Stimulated activated CD8-positive, alpha-beta memory T cell treated with anti-CD3 and anti-CD28 coated beads, Interleukin-2, amount 100 ng/mL, for 1 hour (primary cell): ENCODE data around the gene MTR.
"Not testable (repeated sequence)": the region's sequence is repeated elsewhere in the genome, so short reads cannot be mapped to it uniquely, and the experiment has no call there.

ENCODE experiments used
- DNase-seq, 2 donors: peaks; one replicate each; pipeline ENCODE4 v3.0.0-alpha.2; 2020; ENCODE audit warnings: low read depth in 2 of 2

The MTR gene

DNA sequence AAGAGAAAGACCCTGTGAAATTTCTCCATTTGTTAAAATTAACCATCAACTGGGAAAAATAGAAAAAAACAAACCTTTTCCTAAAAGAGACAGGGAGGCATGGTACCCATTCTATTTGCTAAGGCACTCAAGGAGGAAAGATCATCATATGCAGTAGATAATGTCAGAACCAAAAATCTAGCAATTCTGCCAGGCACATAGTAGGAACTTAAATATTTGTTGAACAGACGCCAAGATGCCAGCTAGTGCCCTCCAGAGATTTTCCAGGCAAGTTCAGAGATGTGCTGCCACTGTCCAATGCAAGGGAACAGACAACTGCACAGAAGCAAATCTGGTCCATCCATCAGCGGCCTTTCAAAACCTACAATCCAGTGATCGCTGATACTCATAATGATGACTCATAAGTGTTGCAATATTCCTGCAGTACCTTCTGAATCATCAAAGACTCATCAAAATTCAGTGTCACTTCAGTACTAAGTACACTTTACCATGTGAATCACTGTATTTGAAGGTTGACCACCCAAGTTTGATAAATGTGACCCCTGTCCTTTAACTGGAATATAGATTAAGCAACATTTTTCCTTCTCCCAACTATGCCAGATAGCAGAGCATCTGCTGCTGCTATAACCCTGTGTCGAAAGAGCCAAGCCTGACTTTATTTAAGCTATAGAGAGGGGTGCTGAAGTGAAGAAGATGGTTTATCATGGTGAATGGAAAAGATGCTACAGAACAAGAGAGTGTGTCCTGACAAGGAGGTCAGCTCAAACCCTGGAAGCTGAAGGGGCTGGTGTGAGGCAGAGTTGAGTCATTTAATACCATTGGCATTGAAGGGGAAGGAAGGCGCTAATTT lies 110.0 kb downstream of the MTR start:
- DNase-seq = no peak

DNA sequence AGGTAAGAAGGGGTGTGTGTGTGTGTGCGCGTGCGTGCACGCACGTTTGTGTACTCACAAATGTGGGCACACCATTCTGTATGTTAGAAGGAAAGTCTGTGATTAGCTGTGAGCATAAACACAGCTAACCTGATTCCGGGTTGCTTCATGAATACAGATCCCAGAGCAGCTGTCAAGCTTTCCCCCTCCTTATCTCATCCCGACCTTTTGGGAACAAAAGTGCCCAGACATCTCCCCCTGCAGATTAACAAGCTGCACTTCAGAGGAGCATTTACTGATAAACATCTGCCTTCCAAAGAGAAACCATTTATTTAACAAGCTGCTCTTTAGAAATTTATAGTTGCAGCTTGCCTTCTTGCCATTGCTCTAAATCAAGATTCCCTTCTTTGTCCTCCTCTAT lies 112.1 kb downstream of the MTR start:
- no peak for DNase-seq

DNA sequence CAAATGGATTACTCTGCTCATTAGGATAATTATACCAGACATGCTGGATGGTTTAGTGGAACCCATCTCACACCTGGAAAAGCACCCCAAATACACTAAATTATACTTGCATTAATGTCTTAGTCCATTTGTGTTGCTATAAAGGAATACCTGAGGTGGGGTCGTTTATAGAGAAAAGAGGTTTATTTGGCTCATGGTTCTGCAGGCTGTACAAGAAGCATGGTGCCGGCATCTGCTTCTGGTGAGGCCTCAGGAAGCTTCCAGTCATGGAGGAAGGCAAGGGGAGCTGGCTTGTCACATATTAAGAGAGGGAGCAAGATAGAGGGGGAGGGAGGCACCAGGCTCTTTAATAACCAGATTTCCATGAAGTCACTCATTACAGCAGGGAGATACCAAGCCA lies 113.6 kb downstream of the MTR start:
- DNase-seq = no peak

DNA sequence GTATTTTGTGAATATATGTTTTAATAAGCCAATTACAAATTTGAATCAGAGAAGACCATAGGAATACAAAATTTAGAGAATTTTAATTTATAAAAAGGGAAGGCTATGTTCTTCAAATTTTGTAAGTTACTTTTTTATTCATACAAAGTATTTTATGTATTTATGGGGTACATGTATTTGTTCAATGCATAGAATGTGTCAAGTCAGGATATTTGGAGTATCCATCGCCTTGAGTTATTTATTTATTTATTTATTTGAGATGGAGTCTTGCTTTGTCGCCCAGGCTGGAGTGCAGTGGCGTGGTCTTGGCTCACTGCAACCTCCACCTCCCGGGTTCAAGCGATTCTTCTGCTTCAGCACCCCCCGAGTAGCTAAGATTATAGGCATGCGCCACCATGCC lies 116.0 kb downstream of the MTR start:
- DNase-seq = not testable (repeated sequence)

DNA sequence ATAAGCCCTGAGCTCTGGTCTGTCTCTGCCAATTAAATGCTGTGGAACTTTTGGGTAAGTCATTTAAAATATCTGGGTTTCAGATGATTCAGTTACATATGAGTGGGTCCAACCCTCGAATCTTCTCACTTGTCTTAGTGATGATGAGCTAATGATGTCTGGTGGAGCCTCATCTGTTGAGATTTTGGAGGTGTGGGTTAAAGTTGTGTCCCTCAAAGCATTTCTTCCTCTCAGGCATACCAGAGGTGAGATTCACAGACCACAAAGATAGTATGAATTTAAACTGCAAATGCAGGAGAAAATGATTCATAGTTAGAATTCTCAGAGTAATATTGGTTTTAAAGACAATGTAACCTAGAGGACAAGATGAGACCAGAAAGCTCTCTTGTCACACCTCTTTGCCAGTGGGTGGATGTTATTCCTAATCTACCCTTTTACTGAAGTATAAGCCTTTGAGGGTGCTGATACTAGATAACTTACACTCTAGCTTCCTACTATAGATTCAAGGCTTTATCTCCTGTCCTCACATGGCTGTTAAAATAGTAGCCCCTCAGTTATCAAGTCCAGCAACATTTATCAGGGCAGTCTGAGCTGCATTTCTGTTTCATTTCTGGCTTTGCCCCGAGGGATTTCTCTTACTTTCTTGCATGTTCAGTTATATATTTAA lies 118.4 kb downstream of the MTR start:
- DNase-seq = no peak

DNA sequence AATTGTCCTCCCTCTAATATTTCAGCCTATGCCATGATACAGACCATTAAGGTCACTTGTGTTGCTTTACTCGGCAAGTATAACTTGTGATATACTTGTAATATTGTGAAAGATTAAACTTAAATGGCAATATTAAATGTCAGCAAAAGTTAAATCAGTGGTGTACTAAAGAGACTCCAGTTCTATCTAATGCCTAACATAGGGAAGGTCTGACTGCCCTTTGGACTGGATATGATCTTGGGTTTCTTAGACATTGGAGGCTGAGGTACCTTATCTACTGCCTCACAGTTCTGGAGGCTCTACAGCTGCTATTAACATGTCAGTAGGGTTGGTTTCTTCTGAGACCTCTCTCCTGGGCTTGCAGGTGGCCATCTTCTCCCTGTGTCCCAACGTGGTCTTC lies 119.3 kb downstream of the MTR start:
- DNase-seq = no peak

DNA sequence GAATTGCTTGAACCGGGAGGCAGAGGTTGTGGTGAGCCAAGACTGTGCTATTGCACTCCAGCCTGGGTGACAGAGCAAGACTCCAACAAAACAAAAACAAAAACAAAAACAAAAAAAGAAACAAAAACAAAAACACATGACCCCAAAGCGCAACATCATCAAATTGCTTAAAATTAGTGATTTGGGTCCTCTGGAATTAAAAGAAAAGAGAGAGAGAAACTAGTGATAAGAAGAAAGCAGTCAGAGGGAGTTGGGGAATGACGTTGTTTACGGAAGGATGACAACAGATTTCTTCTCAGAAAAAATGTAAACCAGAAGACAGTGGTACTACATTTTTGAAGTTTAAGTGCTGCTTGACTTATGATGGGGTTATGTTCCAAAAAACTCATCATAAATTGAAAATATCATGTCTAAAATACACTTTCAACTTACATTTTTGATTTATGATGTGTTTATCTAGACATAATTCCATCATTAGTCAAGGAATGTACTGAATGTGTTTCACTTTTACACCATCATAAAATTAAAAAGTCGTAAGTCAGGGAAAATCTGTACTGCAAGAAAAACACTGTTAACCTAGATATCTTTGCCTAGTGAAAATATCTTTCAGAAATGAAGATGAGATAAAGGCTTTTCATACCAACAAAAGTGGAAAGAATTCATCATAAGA lies 121.2 kb downstream of the MTR start:
- no peak for DNase-seq

DNA sequence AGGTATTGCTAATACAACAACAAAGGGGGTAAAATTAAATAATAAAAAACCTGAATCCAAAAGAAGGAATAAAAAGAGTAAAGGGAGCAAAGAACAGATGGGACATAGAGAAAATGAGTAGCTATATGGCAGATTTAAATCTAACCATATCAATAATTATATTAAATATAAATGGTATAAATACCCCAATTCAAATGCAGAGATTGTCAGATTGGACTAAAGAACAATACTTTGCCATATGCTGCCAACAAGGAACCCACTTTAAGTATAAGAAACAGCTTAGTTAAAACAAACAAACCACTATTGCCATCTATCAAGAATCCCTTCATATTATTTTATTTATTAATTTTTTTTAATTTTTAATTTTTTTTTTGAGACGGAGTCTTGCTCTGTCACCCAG lies 122.4 kb downstream of the MTR start:
- DNase-seq = no peak

DNA sequence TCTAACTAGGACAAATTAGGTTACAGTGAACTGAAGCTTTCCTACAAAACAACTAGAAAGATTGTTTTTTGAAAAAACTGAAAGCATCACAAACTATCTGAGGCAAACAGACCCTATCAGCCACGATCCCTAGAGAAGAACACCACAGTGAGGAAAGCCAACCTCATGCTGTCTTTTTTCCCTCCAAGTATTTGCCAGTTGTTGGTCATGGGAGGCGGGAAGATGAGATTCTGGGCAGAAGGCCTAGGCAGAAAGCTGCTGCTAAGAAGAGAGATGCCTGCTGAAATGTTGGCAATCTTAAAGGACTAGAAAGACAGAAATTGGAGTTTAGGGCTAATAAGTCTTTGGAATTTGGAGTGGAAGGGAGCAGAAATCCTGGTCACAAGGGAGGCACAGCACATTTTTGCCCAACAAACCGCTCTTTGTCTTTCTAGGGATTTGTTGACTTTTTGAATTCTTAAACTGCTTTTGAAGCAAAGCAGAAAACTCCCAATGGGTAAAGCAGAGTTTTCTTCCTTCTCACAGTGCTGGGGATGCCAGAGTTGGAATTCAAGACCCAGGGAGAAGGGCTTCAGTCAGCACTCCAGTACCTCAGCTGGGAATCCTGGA lies 125.3 kb downstream of the MTR start:
- no peak for DNase-seq

DNA sequence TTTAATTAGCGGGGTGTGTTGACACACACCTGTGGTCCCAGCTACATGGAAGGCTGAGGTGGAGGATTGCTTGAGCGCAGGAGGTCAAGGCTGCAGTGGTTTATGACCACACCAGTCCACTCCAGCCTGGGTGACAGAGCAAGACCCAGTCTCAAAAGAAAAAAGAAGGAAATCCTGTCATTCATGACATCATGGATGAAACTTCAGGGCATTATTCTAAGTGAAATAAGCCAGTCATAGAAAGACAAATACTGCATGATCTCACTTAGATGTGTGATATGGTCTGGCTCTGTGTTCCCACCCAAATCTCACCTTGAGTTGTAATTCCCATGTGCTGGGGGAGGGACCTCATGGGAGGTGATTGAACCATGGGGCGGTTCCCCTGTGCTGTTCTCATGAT lies 126.5 kb downstream of the MTR start:
- DNase-seq = no peak

DNA sequence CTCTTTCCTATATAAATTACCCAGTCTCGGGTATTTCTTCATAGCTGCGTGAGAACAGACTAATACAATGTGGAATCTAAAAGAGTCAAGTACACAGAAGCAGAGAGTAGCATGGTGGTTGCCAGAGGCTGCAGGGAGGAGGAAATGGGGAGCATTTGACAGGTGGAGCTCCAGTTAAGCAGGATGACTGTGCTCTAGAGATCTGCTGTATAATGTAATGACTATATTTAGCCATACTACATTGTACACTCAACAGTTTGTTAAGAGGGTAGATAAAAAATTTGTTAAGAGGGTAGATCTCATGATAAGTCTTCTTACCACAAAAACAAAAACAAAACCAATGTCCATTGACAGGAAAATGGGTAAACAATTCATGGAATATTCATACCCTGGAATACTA lies 127.1 kb downstream of the MTR start:
- no peak for DNase-seq

DNA sequence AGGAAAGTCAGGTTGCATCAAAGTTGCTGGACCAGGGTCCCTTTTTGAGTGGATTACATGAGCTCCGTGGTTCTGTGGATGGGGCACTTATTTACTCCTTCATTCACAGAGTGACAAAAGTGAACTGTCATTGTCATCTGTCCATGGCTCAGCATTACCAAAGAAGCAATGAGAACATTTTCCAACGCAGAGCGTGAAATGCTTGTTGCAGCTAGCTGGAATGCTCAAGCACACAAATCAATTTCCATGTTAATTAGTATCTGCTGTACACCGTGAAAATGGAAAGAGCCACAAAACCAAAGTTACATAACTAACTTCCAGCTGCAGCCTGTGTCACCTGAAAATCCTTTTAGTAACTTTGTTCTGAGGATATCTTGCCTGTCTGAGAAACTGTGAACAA lies 130.3 kb downstream of the MTR start:
- DNase-seq = no peak

DNA sequence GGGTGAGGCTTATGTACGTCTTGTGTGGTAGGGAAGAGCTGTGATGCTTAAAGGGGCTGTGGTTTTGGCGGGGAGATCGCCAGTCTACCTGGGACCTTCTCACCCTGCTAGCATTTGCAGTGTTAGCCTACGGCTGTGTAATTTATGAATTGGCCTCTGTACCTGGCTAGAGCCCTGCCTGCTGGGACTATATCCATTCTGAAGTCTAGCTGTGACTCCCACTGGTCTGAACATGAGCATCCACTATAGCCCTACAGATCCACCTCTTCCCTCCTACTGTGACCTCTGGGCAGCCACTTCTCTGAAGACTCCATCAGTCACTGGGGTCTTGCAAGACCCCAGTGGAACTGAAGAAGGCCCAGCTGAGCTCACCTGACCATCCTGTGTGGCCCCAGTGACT lies 135.4 kb downstream of the MTR start:
- no peak for DNase-seq

DNA sequence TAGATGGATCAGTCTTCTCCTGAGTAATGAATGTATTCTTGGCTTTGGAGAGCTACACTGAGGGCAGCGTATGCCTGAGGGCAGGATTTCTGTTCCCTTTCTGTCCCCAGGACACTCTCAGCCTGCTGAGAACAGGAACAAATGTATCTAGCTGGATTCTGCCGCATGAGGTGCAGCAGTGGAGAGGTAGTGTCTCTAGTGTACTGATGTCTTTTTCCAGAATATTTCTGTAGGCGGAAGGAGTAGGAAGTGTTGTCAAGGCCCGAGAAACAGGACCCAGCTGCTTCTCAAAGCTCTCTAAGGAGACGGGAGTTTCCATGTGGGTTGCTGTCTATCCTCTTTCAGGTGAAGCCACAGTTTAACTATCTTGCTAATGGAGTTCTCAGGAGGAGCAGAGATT lies 143.7 kb downstream of the MTR start:
- DNase-seq = no peak

DNA sequence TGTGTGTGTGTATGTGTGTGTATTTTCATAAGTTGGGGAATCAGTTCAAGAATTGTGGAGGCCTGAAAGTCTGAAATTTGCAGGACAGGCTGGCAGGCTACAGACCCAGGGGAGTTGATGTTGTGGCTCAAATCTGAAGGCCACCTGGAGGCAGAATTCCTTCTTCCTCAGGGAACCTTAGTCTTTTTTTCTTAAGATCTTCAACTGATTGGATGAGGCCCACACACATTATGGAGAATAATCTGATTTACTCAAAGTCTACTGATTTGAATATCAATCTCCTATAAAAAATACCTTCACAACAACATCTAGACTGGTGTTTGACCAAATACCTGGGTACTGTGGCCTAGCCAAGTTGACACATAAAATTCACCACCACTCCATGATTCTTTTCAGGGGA lies 147.3 kb downstream of the MTR start:
- no peak for DNase-seq

DNA sequence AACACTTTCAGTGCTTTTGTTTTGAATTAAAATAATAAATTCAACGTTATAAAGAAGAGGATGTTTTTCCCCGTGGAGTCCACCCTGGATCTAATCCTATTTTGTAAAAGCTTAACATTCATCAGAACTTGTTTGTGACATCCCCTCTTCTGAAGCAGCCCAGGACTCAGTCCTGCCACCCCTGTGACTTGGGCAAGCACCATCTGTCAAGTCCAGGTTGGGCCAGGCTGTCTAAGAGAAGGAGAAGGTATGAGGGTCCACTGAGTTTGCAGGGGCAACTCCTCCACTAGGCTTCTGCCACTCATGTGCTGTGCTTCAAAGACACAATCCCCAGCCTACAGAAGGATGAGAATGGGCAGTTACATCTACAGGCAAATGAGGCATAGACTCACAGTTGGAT lies 149.5 kb downstream of the MTR start:
- DNase-seq = no peak

DNA sequence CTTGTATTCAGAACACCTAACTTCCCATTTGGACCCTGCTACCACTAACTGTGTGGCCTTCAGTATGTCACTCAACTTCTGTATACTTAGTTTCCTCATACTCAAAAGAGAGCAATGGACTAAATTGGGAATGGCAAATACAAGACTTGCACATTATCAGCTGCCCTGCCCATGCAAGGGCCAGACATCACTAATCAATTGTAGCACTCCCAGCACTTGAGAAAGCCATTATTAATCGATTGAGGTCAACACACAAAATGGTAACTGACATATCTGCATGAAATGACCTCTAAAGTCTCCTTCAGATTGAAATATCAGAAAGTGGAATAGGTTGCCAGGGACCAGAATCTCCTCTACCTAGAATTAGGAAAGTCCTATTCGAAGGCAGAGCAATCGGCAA lies 149.9 kb downstream of the MTR start:
- no peak for DNase-seq

DNA sequence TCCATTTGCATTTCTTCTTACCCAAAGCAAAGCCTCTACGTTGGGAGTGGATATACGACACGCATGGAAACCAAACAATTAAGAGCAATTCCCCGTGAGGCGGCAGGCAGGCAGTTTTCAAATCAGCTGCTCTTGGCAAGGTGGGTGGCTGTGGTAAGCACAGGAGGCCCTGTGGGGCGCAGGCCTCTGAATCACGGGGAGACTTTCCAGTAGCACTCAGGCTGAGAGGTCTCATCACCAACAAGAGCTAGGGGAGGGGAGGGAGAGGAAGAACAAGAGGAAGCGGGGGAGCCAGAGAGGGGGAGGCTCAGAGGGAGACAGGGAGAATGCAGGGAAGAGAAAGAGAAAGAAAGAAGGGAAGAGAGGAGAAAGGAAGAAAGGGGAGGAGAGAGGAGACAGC lies 152.7 kb downstream of the MTR start:
- DNase-seq = no peak

DNA sequence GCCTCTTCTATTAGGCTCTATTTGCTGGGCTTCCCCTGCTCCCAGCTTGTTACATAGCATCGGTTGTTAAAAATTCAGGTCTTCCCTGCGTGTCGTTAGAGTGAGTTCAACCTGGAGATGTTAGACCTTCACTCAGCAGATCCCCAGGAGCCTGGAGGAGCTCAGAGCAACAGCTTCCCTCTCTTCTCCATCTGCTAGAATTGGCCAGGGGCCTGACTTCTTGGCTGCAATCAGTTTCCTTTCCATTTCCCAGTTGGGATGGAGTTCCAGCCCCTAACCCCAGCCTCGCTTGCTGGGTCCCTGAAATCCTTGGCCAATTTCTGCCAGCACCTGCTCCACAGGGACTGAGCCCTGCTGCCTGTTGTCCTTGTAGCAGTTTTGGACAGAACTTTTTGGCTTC lies 153.3 kb downstream of the MTR start:
- no peak for DNase-seq

DNA sequence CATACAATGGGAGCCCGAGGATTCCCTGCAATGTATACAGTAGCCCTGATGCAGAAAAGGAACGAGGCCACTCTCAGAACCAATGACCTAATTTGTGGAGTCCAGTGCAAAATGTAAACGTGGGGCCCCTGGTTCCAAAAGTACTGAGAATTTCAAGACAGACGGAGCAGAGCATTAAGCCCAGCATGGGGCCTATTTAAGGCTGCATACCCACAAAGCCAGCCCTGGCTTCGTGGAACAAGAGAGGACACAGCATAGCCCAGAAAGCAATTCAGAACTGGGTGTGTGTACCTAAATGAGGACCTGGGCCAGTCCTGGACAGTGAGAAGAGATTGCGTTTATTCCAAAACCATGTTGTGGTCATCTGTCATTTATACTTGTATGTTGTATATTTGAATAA lies 153.9 kb downstream of the MTR start:
- DNase-seq = no peak

DNA sequence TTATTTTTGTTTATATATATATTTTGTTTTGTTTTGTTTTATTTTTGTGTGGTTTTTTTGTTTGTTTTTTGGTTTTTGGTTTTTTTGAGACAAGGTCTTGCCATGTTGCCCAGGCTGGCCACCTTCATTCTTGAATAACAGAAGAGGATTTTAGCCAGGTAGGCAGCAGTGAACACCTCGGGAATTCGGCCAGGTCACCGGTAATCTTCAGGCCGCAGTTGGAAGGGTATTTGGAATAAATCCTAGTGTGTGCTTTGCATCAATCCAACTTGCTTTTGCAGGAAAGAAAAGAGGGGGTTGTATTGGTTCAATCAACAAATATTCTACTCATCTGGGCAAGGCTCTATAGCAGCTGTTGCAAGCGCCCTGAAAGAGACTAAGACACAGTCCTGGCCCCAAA lies 155.3 kb downstream of the MTR start:
- DNase-seq = no peak

DNA sequence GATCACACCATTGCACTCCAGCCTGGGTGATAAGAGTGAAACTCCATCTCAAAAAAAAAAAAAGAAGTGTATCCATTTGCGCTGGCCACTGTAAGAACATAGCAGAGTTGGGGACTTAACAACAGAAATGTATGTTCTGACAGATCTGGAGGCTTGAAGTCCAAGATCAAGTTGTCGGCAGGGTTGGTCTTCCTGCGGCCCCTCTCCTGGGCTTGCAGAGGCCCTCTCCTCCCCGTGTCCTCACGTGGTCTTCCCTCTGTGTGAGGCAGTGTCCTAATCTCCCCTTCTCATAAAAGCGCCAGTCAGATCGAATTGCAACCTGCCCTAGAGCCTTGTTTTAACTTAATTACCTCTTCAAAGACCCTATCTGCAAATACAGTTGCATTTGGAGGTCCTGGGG lies 156.6 kb downstream of the MTR start:
- no peak for DNase-seq
